SK-N-SH (cell line): ENCODE data around the gene CCDC188. TPM values are rescaled to one million over a fixed set of nuclear protein-coding genes. Genes with fewer than 3 reads are reported as not detected.

Experiments
- CTCF ChIA-PET: fragments of 300-600, 350-600 bp; formaldehyde crosslinking; extraction: SDS; loops from one replicate; lab custom pipeline; 2021; lab: Yijun Ruan, JAX
- POLR2A ChIA-PET: fragments of 350-600 bp; sonication (Branson Sonifier 250); formaldehyde crosslinking; extraction: SDS; loops from one replicate; lab custom pipeline; 2020; ENCODE audit warnings: antibody characterized with exemption, inconsistent platforms; lab: Yijun Ruan, JAX
- DNase-seq: peaks from one replicate; pipeline ENCODE4 v3.0.0; 2012
- H2AFZ ChIP-seq: fragments of 200-600 bp; sonication (generic); 2 replicates; pipeline ENCODE4 v1.8.1; 2016; ENCODE audit warnings: antibody characterized with exemption, mild to moderate bottlenecking, low read depth
- H3F3A ChIP-seq: fragments of 200-600 bp; sonication (generic); replicated peaks from 2 replicates; pipeline ENCODE3; 2016; ENCODE audit warnings: antibody characterized with exemption, mild to moderate bottlenecking; ENCODE audit not compliant: insufficient read depth
- H3K27ac ChIP-seq, 2 experiments: fragments of 200-500 bp in 1 of 2; fragments of 200-600 bp in 1 of 2; sonication (Bioruptor generic) in 1 of 2; sonication (generic), shearing (Covaris generic) in 1 of 2; 2 replicates each; pipeline versions ENCODE4 v1.5.1 to v1.6.1; 2014 to 2016; ENCODE audit warnings: low read depth in 2 of 2, inconsistent platforms in 1 of 2, low read length in 1 of 2, mild to moderate bottlenecking in 1 of 2, mixed read lengths in 1 of 2
- H3K27me3 ChIP-seq: fragments of 200-600 bp; sonication (generic), shearing (Covaris generic); 2 replicates; pipeline ENCODE4 v1.6.1; 2016; ENCODE audit warnings: mixed run types; ENCODE audit not compliant: insufficient read depth
- H3K36me3 ChIP-seq, 2 experiments: fragments of 200-500 bp in 1 of 2; fragments of 200-600 bp in 1 of 2; sonication (Bioruptor generic) in 1 of 2; sonication (generic) in 1 of 2; replicated peaks in 1 of 2; 2 replicates each; pipeline versions ENCODE3 to v1.5.1; 2014 to 2016; ENCODE audit warnings: low read length in 1 of 2, mild to moderate bottlenecking in 1 of 2; ENCODE audit not compliant: insufficient read depth in 2 of 2, control insufficient read depth in 1 of 2
- H3K4me1 ChIP-seq, 2 experiments: fragments of 200-500 bp in 1 of 2; fragments of 200-600 bp in 1 of 2; sonication (Bioruptor generic) in 1 of 2; sonication (generic), shearing (Covaris generic) in 1 of 2; 2 replicates each; pipeline versions ENCODE4 v1.5.1 to v1.6.1; 2014 to 2016; ENCODE audit warnings: low read depth in 1 of 2, low read length in 1 of 2, mixed run types in 1 of 2; ENCODE audit not compliant: insufficient read depth in 2 of 2, control insufficient read depth in 1 of 2
- H3K4me2 ChIP-seq: fragments of 200-600 bp; sonication (generic), shearing (Covaris generic); 2 replicates; pipeline ENCODE4 v1.6.1; 2017; ENCODE audit warnings: mixed run types
- H3K4me3 ChIP-seq, 2 experiments: fragments of 200-500 bp in 1 of 2; fragments of 200-600 bp in 1 of 2; sonication (Bioruptor generic) in 1 of 2; sonication (generic), shearing (Covaris generic) in 1 of 2; 2 replicates each; pipeline versions ENCODE4 v1.5.1 to v1.8.1; 2014 to 2016; ENCODE audit warnings: low read depth in 2 of 2, inconsistent platforms in 1 of 2, low read length in 1 of 2, mild to moderate bottlenecking in 1 of 2, mixed read lengths in 1 of 2, moderate library complexity in 1 of 2
- H3K79me2 ChIP-seq: fragments of 200-600 bp; sonication (generic); 2 replicates; pipeline ENCODE4 v1.8.1; 2017; ENCODE audit warnings: mild to moderate bottlenecking; ENCODE audit not compliant: insufficient read depth
- H3K9ac ChIP-seq: fragments of 200-600 bp; sonication (generic); 2 replicates; pipeline ENCODE4 v1.6.1; 2017; ENCODE audit warnings: mixed run types
- H3K9me2 ChIP-seq: fragments of 200-600 bp; sonication (generic); 2 replicates; pipeline ENCODE4 v1.6.1; 2017; ENCODE audit warnings: mixed run types
- H3K9me3 ChIP-seq: fragments of 200-600 bp; sonication (generic); 2 replicates; pipeline ENCODE4 v1.6.1; 2017; ENCODE audit warnings: mixed run types, mild to moderate bottlenecking, moderate library complexity
- H4K20me1 ChIP-seq: fragments of 200-600 bp; sonication (generic); 2 replicates; pipeline ENCODE4 v1.6.1; 2017; ENCODE audit warnings: mild to moderate bottlenecking, mixed run types; ENCODE audit not compliant: insufficient read depth
- EP300 ChIP-seq, 2 experiments: IDR thresholded peaks; 2 replicates each; pipeline versions ENCODE4 v1.4.0 to v1.6.1; 2012; ENCODE audit warnings: borderline replicate concordance in 1 of 2, low read depth in 1 of 2, low read length in 1 of 2
- FOSL2 ChIP-seq: IDR thresholded peaks from 2 replicates; pipeline ENCODE4 v1.4.0; 2012; ENCODE audit warnings: low read depth, mild to moderate bottlenecking, moderate library complexity, borderline replicate concordance
- FOXJ3 ChIP-seq: sonication (generic); formaldehyde crosslinking; IDR thresholded peaks from 2 replicates; pipeline ENCODE4 v1.5.1; 2020; ENCODE audit warnings: mild to moderate bottlenecking, missing genetic modification reagents
- FOXM1 ChIP-seq: IDR thresholded peaks from 2 replicates; pipeline ENCODE4 v1.4.0; 2012; ENCODE audit warnings: low read depth, mild to moderate bottlenecking
- JUND ChIP-seq: IDR thresholded peaks from 2 replicates; pipeline ENCODE4 v1.4.0; 2012
- MXI1 ChIP-seq: IDR thresholded peaks from 2 replicates; pipeline ENCODE4 v1.6.1; 2012; ENCODE audit warnings: mild to moderate bottlenecking, low read depth, low read length, improper control_type of control experiment
- POLR2AphosphoS5 ChIP-seq: IDR thresholded peaks from 2 replicates; pipeline ENCODE4 v1.6.1; 2012; ENCODE audit warnings: low read depth, low read length
- RAD21 ChIP-seq: IDR thresholded peaks from 2 replicates; pipeline ENCODE4 v1.6.1; 2012; ENCODE audit warnings: mild to moderate bottlenecking, low read length
- RCOR1 ChIP-seq: fragments of 150-350 bp; IDR thresholded peaks from 2 replicates; pipeline ENCODE4 v1.6.1; 2017; ENCODE audit warnings: antibody characterized with exemption, low read length
- RFX5 ChIP-seq: IDR thresholded peaks from 2 replicates; pipeline ENCODE4 v1.6.1; 2012; ENCODE audit warnings: mild to moderate bottlenecking, improper control_type of control experiment, low read length
- RXRA ChIP-seq: IDR thresholded peaks from 2 replicates; pipeline ENCODE4 v1.4.0; 2012; ENCODE audit warnings: low read depth, mild to moderate bottlenecking, borderline replicate concordance
- SIN3A ChIP-seq: IDR thresholded peaks from 2 replicates; pipeline ENCODE4 v1.6.1; 2012; ENCODE audit warnings: low read depth, mild to moderate bottlenecking, low read length, moderate library complexity, borderline replicate concordance
- TEAD4 ChIP-seq: IDR thresholded peaks from 2 replicates; pipeline ENCODE4 v1.4.0; 2012; ENCODE audit warnings: mild to moderate bottlenecking, borderline replicate concordance; ENCODE audit not compliant: insufficient read depth
- WGBS: methylation state at CpG from one replicate; pipeline ENCODE4 v1.1.6; 2017; ENCODE audit warnings: low lambda C conversion rate; 5-methylcytosine and 5-hydroxymethylcytosine counted together
- polyA plus RNA-seq, 3 experiments: library from polyadenylated mRNA; depleted of rRNA; stranded (reverse); fragments of >200 nt; gene quantifications; 2 replicates each; pipeline ENCODE4 v1.2.3, GENCODE V29; 2012
- TF ChIP-seq, protein P1 (sequence below): IDR thresholded peaks from 2 replicates; pipeline ENCODE4 v1.4.0; 2012; ENCODE audit warnings: low read depth, borderline replicate concordance
- TF ChIP-seq, protein P2 (sequence below): fragments of 150-350 bp; IDR thresholded peaks from 2 replicates; pipeline ENCODE4 v1.6.1; 2017; ENCODE audit warnings: antibody characterized with exemption, low read length, low read depth, borderline replicate concordance
- TF ChIP-seq, protein P3 (sequence below): fragments of 150-350 bp; IDR thresholded peaks from 2 replicates; pipeline ENCODE4 v1.6.1; 2016; ENCODE audit warnings: mild to moderate bottlenecking, low read depth, low read length
- TF ChIP-seq, protein P4 (sequence below): IDR thresholded peaks from 2 replicates; pipeline ENCODE4 v1.4.0; 2012; ENCODE audit warnings: low read depth

The CCDC188 gene
- polyA plus RNA-seq, 1 of the 3 experiments (the other 2 are of a cell fraction): 21.1 TPM

DNA sequence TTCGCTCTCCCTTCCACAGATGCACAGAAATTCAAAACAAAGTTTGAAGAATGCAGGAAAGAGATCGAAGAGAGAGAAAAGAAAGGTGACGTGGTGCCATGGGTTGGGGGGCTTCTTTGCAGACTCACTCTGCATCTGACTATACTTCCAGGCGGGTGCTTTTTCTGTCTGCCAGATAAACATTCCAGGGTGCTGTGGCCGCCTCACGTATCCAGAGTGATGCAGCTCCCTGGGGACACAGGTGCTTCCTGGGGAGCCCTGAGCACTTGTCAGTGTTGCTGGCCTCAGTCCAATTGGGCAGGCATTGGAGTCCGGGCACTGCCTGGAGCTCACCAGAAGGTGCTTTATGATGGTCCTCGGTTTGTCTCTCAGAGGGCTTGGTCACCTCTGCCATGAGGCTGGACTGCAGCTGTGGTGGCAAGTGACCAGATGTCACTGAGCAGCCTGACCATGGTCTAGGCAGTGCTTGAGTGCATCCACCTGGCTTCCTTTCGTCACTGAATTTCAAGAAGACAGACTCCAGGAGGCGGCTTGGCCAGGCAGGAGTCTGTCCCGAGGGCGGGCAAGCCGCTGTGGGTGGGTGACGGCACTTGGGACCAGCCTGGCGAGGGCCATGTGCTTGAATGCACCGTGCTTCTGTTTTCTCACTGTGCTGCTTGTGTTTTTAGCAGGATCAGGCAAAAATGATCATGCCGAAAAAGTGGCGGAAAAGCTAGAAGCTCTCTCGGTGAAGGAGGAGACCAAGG is 24.4 kb downstream of the CCDC188 start:
- H3K4me3 ChIP-seq: no peak overlapping the region
- H3K27ac ChIP-seq: no peak overlapping the region
- no peak for DNase-seq
- peaks cover 11% of the 10 kb centered on the region; the same call in 1 of the 2 replicates for H4K20me1 ChIP-seq
- no peaks in the 10 kb centered on the region for H3K9me3 ChIP-seq
- no peak overlapping the region for H2AFZ ChIP-seq
- H3F3A ChIP-seq: peaks cover 21% of the 10 kb centered on the region
- ChIA-PET CTCF (no interaction called here), POLR2A (no interaction called here)
- peaks cover 8 to 56% of the 10 kb centered on the region in 2 experiments for H3K36me3 ChIP-seq
- no peaks in the 10 kb centered on the region for H3K27me3 ChIP-seq
- H3K79me2 ChIP-seq: peaks cover 25% of the 10 kb centered on the region
- peaks cover 0 to 7% of the 10 kb centered on the region in 2 experiments; a peak in 1 of 4 replicates for H3K4me1 ChIP-seq
- WGBS: 93% methylated on average over 18 of the region's 19 CpGs
- H3K4me2 ChIP-seq: no peak overlapping the region
- no peak overlapping the region for H3K9ac ChIP-seq
- no peaks in the 10 kb centered on the region for H3K9me2 ChIP-seq
- TF ChIP-seq SIN3A (no peak), FOXJ3 (CRISPR knock-in tag) (no peak), RFX5 (no peak), POLR2AphosphoS5 (no peak), RCOR1 (no peak), FOXM1 (no peak), TEAD4 (no peak), FOSL2 (no peak)
- TF ChIP-seq, protein P1, sequence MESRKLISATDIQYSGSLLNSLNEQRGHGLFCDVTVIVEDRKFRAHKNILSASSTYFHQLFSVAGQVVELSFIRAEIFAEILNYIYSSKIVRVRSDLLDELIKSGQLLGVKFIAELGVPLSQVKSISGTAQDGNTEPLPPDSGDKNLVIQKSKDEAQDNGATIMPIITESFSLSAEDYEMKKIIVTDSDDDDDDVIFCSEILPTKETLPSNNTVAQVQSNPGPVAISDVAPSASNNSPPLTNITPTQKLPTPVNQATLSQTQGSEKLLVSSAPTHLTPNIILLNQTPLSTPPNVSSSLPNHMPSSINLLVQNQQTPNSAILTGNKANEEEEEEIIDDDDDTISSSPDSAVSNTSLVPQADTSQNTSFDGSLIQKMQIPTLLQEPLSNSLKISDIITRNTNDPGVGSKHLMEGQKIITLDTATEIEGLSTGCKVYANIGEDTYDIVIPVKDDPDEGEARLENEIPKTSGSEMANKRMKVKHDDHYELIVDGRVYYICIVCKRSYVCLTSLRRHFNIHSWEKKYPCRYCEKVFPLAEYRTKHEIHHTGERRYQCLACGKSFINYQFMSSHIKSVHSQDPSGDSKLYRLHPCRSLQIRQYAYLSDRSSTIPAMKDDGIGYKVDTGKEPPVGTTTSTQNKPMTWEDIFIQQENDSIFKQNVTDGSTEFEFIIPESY: no peak
- TF ChIP-seq, protein P2, sequence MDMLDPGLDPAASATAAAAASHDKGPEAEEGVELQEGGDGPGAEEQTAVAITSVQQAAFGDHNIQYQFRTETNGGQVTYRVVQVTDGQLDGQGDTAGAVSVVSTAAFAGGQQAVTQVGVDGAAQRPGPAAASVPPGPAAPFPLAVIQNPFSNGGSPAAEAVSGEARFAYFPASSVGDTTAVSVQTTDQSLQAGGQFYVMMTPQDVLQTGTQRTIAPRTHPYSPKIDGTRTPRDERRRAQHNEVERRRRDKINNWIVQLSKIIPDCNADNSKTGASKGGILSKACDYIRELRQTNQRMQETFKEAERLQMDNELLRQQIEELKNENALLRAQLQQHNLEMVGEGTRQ: no peak

DNA sequence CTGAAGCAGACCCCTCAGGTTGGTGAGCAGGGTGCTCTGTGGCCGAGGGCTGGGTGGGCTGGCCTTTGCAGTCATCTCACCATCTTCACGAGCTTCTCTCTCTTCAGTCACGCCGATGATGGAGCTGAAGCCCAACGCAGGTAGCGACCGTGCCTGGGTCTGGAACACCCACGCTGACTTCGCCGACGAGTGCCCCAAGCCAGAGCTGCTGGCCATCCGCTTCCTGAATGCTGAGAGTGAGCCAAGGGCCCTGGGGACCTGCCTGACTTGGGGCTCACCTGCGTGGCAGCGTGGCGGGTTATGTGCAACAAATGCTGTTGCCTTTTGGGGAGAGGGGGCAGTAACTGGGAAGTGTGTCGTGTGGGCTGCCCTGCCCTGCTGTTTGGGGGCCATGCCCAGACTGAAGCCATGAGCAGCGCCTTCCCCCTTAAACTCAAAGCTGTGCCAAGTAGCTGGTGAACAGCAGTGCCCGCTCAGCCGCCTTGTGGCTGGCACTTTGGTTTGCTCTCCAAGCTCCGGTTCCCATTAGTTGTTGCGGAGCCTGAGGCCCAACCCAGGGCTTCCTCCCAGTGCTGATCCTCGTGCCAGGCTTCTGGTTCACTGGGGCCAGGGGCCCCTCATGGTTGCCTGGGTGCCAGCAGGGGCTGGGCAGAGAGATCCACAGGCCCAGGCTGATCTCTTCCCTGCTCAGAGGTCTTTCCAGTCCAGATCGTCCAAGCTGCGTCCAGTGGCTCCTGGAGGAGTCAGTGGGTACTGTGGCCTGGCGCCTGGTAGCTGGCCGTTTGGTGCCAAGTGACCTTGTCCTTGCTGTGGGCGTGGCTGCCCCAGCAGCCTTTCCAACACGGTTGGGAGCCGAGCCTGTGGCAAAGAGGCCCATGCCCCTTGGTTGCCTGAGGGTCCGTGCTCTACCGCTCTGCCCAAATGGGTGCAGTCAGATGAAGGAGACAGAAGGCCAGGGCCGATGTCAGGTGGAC is 25.4 kb downstream of the CCDC188 start:
- H3K4me1 ChIP-seq: peaks cover 0 to 3% of the 10 kb centered on the region in 2 experiments; a peak in 1 of 4 replicates
- TF ChIP-seq SIN3A (no peak), JUND (no peak), EP300 (IDR thresholded peaks at IDR 0.05; ENCODE audit: borderline replicate concordance in 1 of 2, low read depth in 1 of 2, low read length in 1 of 2) (no peak), FOXJ3 (CRISPR knock-in tag) (no peak), FOXM1 (no peak), RXRA (no peak), RAD21 (no peak), MXI1 (no peak)
- TF ChIP-seq, protein P2: no peak
- TF ChIP-seq, protein P3, sequence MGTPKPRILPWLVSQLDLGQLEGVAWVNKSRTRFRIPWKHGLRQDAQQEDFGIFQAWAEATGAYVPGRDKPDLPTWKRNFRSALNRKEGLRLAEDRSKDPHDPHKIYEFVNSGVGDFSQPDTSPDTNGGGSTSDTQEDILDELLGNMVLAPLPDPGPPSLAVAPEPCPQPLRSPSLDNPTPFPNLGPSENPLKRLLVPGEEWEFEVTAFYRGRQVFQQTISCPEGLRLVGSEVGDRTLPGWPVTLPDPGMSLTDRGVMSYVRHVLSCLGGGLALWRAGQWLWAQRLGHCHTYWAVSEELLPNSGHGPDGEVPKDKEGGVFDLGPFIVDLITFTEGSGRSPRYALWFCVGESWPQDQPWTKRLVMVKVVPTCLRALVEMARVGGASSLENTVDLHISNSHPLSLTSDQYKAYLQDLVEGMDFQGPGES: no peak
- TF ChIP-seq, protein P4, sequence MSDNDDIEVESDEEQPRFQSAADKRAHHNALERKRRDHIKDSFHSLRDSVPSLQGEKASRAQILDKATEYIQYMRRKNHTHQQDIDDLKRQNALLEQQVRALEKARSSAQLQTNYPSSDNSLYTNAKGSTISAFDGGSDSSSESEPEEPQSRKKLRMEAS: no peak
- no peaks in the 10 kb centered on the region for H3K27me3 ChIP-seq
- no peak overlapping the region for H3K9ac ChIP-seq
- H3K36me3 ChIP-seq: peaks cover 18 to 57% of the 10 kb centered on the region in 2 experiments
- peaks cover 14% of the 10 kb centered on the region; the same call in 1 of the 2 replicates for H4K20me1 ChIP-seq
- CTCF ChIA-PET: no interaction called here
- no peak overlapping the region for H3K4me3 ChIP-seq
- no peaks in the 10 kb centered on the region for H3K9me2 ChIP-seq
- no peak overlapping the region for H2AFZ ChIP-seq
- H3K4me2 ChIP-seq: no peak overlapping the region
- no peak for DNase-seq
- 96% methylated on average over 12 of the region's 32 CpGs for WGBS
- H3K79me2 ChIP-seq: peaks cover 35% of the 10 kb centered on the region
- peaks cover 19% of the 10 kb centered on the region for H3F3A ChIP-seq
- no peak overlapping the region for H3K27ac ChIP-seq
- H3K9me3 ChIP-seq: no peaks in the 10 kb centered on the region
- POLR2A ChIA-PET: no interaction called here
